GM21447 (cell line): ENCODE results near the gene ZDHHC16.

ENCODE experiments used
- ATAC-seq: cut with Tn5 transposase; IDR thresholded peaks from one replicate; pipeline ENCODE4 v1.9.1; 2021; ENCODE audit not compliant: unreplicated experiment

Gene ZDHHC16

DNA sequence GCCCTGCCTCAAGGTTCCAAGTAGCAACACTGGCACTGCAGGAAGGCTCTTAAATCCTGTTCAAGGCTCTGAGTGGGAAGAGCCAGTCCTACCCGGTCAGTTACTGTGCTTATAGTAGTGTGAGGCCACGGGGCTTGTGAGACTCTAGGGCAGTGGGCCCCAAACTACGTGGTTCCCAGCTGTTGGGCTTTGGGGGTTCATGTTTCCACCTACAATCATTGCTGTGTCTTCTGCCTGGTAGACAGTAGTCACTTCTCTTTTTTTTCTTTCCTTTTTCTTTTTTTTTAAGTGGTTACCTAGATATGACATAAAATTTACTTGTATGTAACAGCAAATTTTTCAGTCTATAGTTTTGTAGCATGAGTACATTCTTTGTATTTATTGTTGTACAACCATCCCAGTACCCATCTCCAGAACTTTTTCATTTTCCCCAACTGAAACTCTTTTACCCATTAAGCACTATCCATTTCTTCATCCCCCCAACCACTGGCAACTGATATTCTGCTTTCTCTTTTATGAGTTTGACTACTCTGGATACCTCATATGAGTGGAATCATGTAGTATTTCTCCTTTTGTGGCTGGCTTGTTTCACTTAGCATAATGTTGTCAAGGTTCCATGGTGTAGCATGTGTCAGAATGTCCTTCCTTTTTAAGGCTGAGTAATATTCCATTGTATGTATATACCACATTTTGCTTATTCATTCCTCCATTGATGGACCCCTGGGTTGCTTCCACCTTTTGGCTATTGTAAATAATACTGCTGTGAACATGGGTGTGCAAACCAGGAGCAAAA lies 60.4 kb downstream of the ZDHHC16 start:
- no peak for ATAC-seq
